Lower lobe of right lung (tissue), 2 donors: ENCODE data around the gene WSB2. TPM values are rescaled to one million over a fixed set of nuclear protein-coding genes. Genes with fewer than 3 reads are reported as not detected.
"Not testable (repeated sequence)": the region's sequence is repeated elsewhere in the genome, so short reads cannot be mapped to it uniquely, and the experiment has no call there.

Source experiments
- ATAC-seq, 2 donors: fragments of 200-7000 bp; cut with Tn5 transposase; one replicate each; pipeline ENCODE4 v1.9.1; 2020 to 2022; ENCODE audit warnings: mild to moderate bottlenecking in 2 of 2, moderate library complexity in 2 of 2
- DNase-seq: peaks from one replicate; pipeline ENCODE4 v3.0.0-alpha.2; 2020
- H3K27ac ChIP-seq: fragments of 200-600 bp; one replicate; pipeline ENCODE4 v1.8.0; 2022
- H3K27me3 ChIP-seq: fragments of 200-600 bp; one replicate; pipeline ENCODE4 v1.8.0; 2022; ENCODE audit warnings: low read depth
- H3K36me3 ChIP-seq: fragments of 200-600 bp; one replicate; pipeline ENCODE4 v1.8.0; 2022; ENCODE audit warnings: mild to moderate bottlenecking
- H3K4me1 ChIP-seq: fragments of 200-600 bp; one replicate; pipeline ENCODE4 v1.8.0; 2022
- H3K4me3 ChIP-seq: fragments of 200-600 bp; one replicate; pipeline ENCODE4 v1.8.0; 2022; ENCODE audit warnings: mild to moderate bottlenecking
- H3K9me3 ChIP-seq: fragments of 200-600 bp; one replicate; pipeline ENCODE4 v1.8.0; 2022
- CTCF ChIP-seq: fragments of 200-600 bp; IDR thresholded peaks from one replicate; pipeline ENCODE4 v1.8.0; 2022; ENCODE audit warnings: antibody characterized with exemption, mild to moderate bottlenecking
- intact Hi-C: fragments of 100-400 bp; cut with DNase I; formaldehyde crosslinking; loops from one replicate; pipeline ENCODE4 v1.11.0; 2022
- total RNA-seq: library from RNA; stranded (reverse); fragmentation: NEBNext Ultra II Directional; extraction: Animal tissue kit (Norgen Biotek cat#: 25700); gene quantifications from one replicate; pipeline ENCODE4 v1.2.1, GENCODE V29; 2021
- donor health status: DM: no; HTN: yes; CAD: no; lungs with severe emphysema.

The WSB2 gene
- total RNA-seq, 1 donor from 2014 or later = 75.1 TPM

GRCh38 chr12:118013283-118013682 lies 47.7 kb downstream of the WSB2 start:
- Histone ChIP-seq H3K36me3 (no peaks in the 10 kb centered on the region), H3K4me1 (peaks cover 18% of the 10 kb centered on the region), H3K4me3 (no peak overlapping the region), H3K27me3 (no peaks in the 10 kb centered on the region), H3K27ac (no peak overlapping the region), H3K9me3 (no peaks in the 10 kb centered on the region)
- no peak for ATAC-seq
- no peak for DNase-seq
- intact Hi-C loops = no loop called here
- TF ChIP-seq CTCF = no peak

- H3K9me3 ChIP-seq = no peaks in the 10 kb centered on the region
- intact Hi-C loops = no loop called here
- ATAC-seq (no peak), DNase-seq (no peak)
- no peaks in the 10 kb centered on the region for H3K36me3 ChIP-seq
- no peaks in the 10 kb centered on the region for H3K27me3 ChIP-seq
- H3K4me3 ChIP-seq = no peak overlapping the region
- H3K27ac ChIP-seq = no peak overlapping the region
- peaks cover 5% of the 10 kb centered on the region for H3K4me1 ChIP-seq
- no peak for TF ChIP-seq CTCF
These were observed 49.0 kb downstream of the WSB2 start for GRCh38 chr12:118011961-118012360.

GRCh38 chr12:118011377-118011776 lies 49.6 kb downstream of the WSB2 start:
- TF ChIP-seq CTCF = no peak
- no peak for DNase-seq
- peaks cover 5% of the 10 kb centered on the region for H3K4me1 ChIP-seq
- H3K9me3 ChIP-seq = no peaks in the 10 kb centered on the region
- no peak overlapping the region for H3K27ac ChIP-seq
- intact Hi-C loops = no loop called here
- no peak overlapping the region for H3K4me3 ChIP-seq
- no peak for ATAC-seq
- no peaks in the 10 kb centered on the region for H3K36me3 ChIP-seq
- no peaks in the 10 kb centered on the region for H3K27me3 ChIP-seq

GRCh38 chr12:118010903-118011302 lies 50.1 kb downstream of the WSB2 start:
- Histone ChIP-seq H3K36me3 (no peaks in the 10 kb centered on the region), H3K9me3 (no peaks in the 10 kb centered on the region), H3K4me1 (peaks cover 1% of the 10 kb centered on the region), H3K27ac (no peak overlapping the region), H3K27me3 (no peaks in the 10 kb centered on the region), H3K4me3 (no peak overlapping the region)
- no peak for ATAC-seq
- intact Hi-C loops = no loop called here
- no peak for DNase-seq
- TF ChIP-seq CTCF = no peak

GRCh38 chr12:117999806-118000205 lies 61.2 kb downstream of the WSB2 start:
- ATAC-seq, H3K9me3 ChIP-seq, H3K4me1 ChIP-seq, intact Hi-C loops, H3K4me3 ChIP-seq, H3K27ac ChIP-seq, H3K36me3 ChIP-seq, H3K27me3 ChIP-seq, DNase-seq: not testable (repeated sequence)

GRCh38 chr12:117998719-117999118 lies 62.3 kb downstream of the WSB2 start:
- no peak overlapping the region for H3K27ac ChIP-seq

More at GRCh38 chr12:117998719-117999118, 62.3 kb downstream of the WSB2 start:
- Histone ChIP-seq H3K9me3 (no peaks in the 10 kb centered on the region), H3K27me3 (no peaks in the 10 kb centered on the region), H3K4me3 (no peak overlapping the region), H3K36me3 (no peaks in the 10 kb centered on the region), H3K4me1 (no peaks in the 10 kb centered on the region)
- intact Hi-C loops = no loop called here
- DNase-seq (no peak), ATAC-seq (no peak)
- no peak for TF ChIP-seq CTCF
